HG02763 (cell line): ENCODE results near the gene CSNK2A2.

Experiments used
- ATAC-seq: cut with Tn5 transposase; IDR thresholded peaks from one replicate; pipeline ENCODE4 v1.9.1; 2021; ENCODE audit warnings: mild to moderate bottlenecking, moderate library complexity; ENCODE audit not compliant: unreplicated experiment

CSNK2A2 gene

GRCh38 chr16:58198022-58198683 is at the start of gene CSNK2A2:
TSS of gene CSNK2A2 (minus strand) at chr16:58198106. CDS start at chr16:58197736, 370 bp downstream.
- ATAC-seq = peak; percentile 95

- ATAC-seq = peak; percentile 94
Observed at GRCh38 chr16:58243528-58244004, 45.7 kb upstream of the CSNK2A2 start.

- ATAC-seq = no peak
Observed at GRCh38 chr16:58236831-58237230, 38.9 kb upstream of the CSNK2A2 start.

- peak; percentile 99 for ATAC-seq
Observed at GRCh38 chr16:58236231-58236690, 38.4 kb upstream of the CSNK2A2 start.

GRCh38 chr16:58235663-58236062 is 37.8 kb upstream of the CSNK2A2 start:
- ATAC-seq = no peak

GRCh38 chr16:58234831-58235595 is 37.1 kb upstream of the CSNK2A2 start:
- no peak for ATAC-seq

- no peak for ATAC-seq
Observed at GRCh38 chr16:58230259-58230658, 32.4 kb upstream of the CSNK2A2 start.

- no peak for ATAC-seq
Observed at GRCh38 chr16:58226790-58227189, 28.9 kb upstream of the CSNK2A2 start.

- no peak for ATAC-seq
Observed at GRCh38 chr16:58225965-58226602, 28.2 kb upstream of the CSNK2A2 start.

GRCh38 chr16:58222532-58223316 is 24.8 kb upstream of the CSNK2A2 start:
- no peak for ATAC-seq

GRCh38 chr16:58219432-58219831 is 21.5 kb upstream of the CSNK2A2 start:
- ATAC-seq = no peak

- ATAC-seq = no peak
Observed at GRCh38 chr16:58218786-58219185, 20.9 kb upstream of the CSNK2A2 start.

- no peak for ATAC-seq
Observed at GRCh38 chr16:58217311-58217925, 19.5 kb upstream of the CSNK2A2 start.

GRCh38 chr16:58212824-58213655 is 15.1 kb upstream of the CSNK2A2 start:
- no peak for ATAC-seq

GRCh38 chr16:58211846-58212245 is 13.9 kb upstream of the CSNK2A2 start:
- no peak for ATAC-seq

GRCh38 chr16:58211245-58211644 is 13.3 kb upstream of the CSNK2A2 start:
- no peak for ATAC-seq

GRCh38 chr16:58205276-58206036 is 7.5 kb upstream of the CSNK2A2 start:
- ATAC-seq = no peak

GRCh38 chr16:58201163-58201562 is 3.3 kb upstream of the CSNK2A2 start:
- no peak for ATAC-seq
